Stimulated activated naive CD8-positive, alpha-beta T cell treated with anti-CD3 and anti-CD28 coated beads, Interleukin-15, Interleukin-2, amounts not matched to agents 100 ng/mL and 50 ng/mL, for 24 hours (primary cell): ENCODE measurements around the gene HEG1.

Experiments used
- H3K27ac Mint-ChIP-seq: one replicate; pipeline ENCODE4 v1.8.0; 2021; ENCODE audit warnings: mild to moderate bottlenecking, mixed read lengths
- H3K27me3 Mint-ChIP-seq: one replicate; pipeline ENCODE4 v1.8.0; 2021; ENCODE audit warnings: mixed read lengths
- H3K36me3 Mint-ChIP-seq: one replicate; pipeline ENCODE4 v1.8.0; 2021; ENCODE audit warnings: low read depth, mixed read lengths
- H3K4me1 Mint-ChIP-seq: one replicate; pipeline ENCODE4 v1.8.0; 2021; ENCODE audit warnings: low read depth, mixed read lengths
- H3K4me3 Mint-ChIP-seq: one replicate; pipeline ENCODE4 v1.8.0; 2021; ENCODE audit warnings: mild to moderate bottlenecking, mixed read lengths
- H3K9me3 Mint-ChIP-seq: one replicate; pipeline ENCODE4 v1.8.0; 2021; ENCODE audit warnings: mixed read lengths

Gene HEG1

GRCh38 chr3:124978627-124979026 lies 77.2 kb downstream of the HEG1 start:
- peaks cover 28% of the 10 kb centered on the region for H3K36me3 Mint-ChIP-seq
- H3K27me3 Mint-ChIP-seq, result no peaks in the 10 kb centered on the region
- H3K27ac Mint-ChIP-seq, result no peak overlapping the region
- H3K4me3 Mint-ChIP-seq, result no peak overlapping the region
- no peaks in the 10 kb centered on the region for H3K9me3 Mint-ChIP-seq
- peaks cover 6% of the 10 kb centered on the region for H3K4me1 Mint-ChIP-seq

GRCh38 chr3:124976383-124976782 lies 79.4 kb downstream of the HEG1 start:
- H3K4me3 Mint-ChIP-seq, result no peak overlapping the region
- peaks cover 6% of the 10 kb centered on the region for H3K4me1 Mint-ChIP-seq
- no peak overlapping the region for H3K27ac Mint-ChIP-seq
- H3K9me3 Mint-ChIP-seq, result no peaks in the 10 kb centered on the region
- H3K36me3 Mint-ChIP-seq, result peaks cover 21% of the 10 kb centered on the region
- no peaks in the 10 kb centered on the region for H3K27me3 Mint-ChIP-seq

- no peaks in the 10 kb centered on the region for H3K9me3 Mint-ChIP-seq
- peaks cover 34% of the 10 kb centered on the region for H3K36me3 Mint-ChIP-seq
- no peak overlapping the region for H3K4me3 Mint-ChIP-seq
- H3K27me3 Mint-ChIP-seq, result no peaks in the 10 kb centered on the region
- peaks cover 6% of the 10 kb centered on the region for H3K4me1 Mint-ChIP-seq
- H3K27ac Mint-ChIP-seq, result no peak overlapping the region
Observed at GRCh38 chr3:124974691-124975090, 81.1 kb downstream of the HEG1 start.

GRCh38 chr3:124973290-124973689 lies 82.5 kb downstream of the HEG1 start:
- Mint-ChIP-seq H3K4me1 (peaks cover 6% of the 10 kb centered on the region), H3K36me3 (peaks cover 39% of the 10 kb centered on the region), H3K4me3 (no peak overlapping the region), H3K27me3 (no peaks in the 10 kb centered on the region), H3K9me3 (no peaks in the 10 kb centered on the region), H3K27ac (no peak overlapping the region)

- Mint-ChIP-seq H3K9me3 (no peaks in the 10 kb centered on the region), H3K27ac (no peak overlapping the region), H3K4me1 (peaks cover 6% of the 10 kb centered on the region), H3K36me3 (peaks cover 34% of the 10 kb centered on the region), H3K27me3 (no peaks in the 10 kb centered on the region), H3K4me3 (no peak overlapping the region)
Observed at GRCh38 chr3:124972457-124972856, 83.3 kb downstream of the HEG1 start.

GRCh38 chr3:124969963-124970722 lies 85.7 kb downstream of the HEG1 start:
- Mint-ChIP-seq H3K36me3 (peaks cover 23% of the 10 kb centered on the region), H3K27ac (no peak overlapping the region), H3K9me3 (no peaks in the 10 kb centered on the region), H3K27me3 (no peaks in the 10 kb centered on the region), H3K4me3 (no peak overlapping the region), H3K4me1 (no peaks in the 10 kb centered on the region)

GRCh38 chr3:124969190-124969589 lies 86.6 kb downstream of the HEG1 start:
- H3K27ac Mint-ChIP-seq, result no peak overlapping the region
- H3K36me3 Mint-ChIP-seq, result peaks cover 23% of the 10 kb centered on the region
- H3K9me3 Mint-ChIP-seq, result no peaks in the 10 kb centered on the region
- H3K4me1 Mint-ChIP-seq, result no peaks in the 10 kb centered on the region
- H3K4me3 Mint-ChIP-seq, result no peak overlapping the region
- H3K27me3 Mint-ChIP-seq, result no peaks in the 10 kb centered on the region

- no peaks in the 10 kb centered on the region for H3K9me3 Mint-ChIP-seq
- H3K27me3 Mint-ChIP-seq, result no peaks in the 10 kb centered on the region
- H3K27ac Mint-ChIP-seq, result no peak overlapping the region
- no peaks in the 10 kb centered on the region for H3K4me1 Mint-ChIP-seq
- no peak overlapping the region for H3K4me3 Mint-ChIP-seq
- H3K36me3 Mint-ChIP-seq, result peaks cover 23% of the 10 kb centered on the region
Observed at GRCh38 chr3:124967964-124968363, 87.8 kb downstream of the HEG1 start.

GRCh38 chr3:124966521-124967445 lies 89.0 kb downstream of the HEG1 start:
- H3K36me3 Mint-ChIP-seq, result peaks cover 18% of the 10 kb centered on the region
- H3K4me3 Mint-ChIP-seq, result no peak overlapping the region
- no peak overlapping the region for H3K27ac Mint-ChIP-seq
- no peaks in the 10 kb centered on the region for H3K9me3 Mint-ChIP-seq
- no peaks in the 10 kb centered on the region for H3K4me1 Mint-ChIP-seq
- H3K27me3 Mint-ChIP-seq, result no peaks in the 10 kb centered on the region

GRCh38 chr3:124965413-124965812 lies 90.4 kb downstream of the HEG1 start:
- no peak overlapping the region for H3K4me3 Mint-ChIP-seq
- no peaks in the 10 kb centered on the region for H3K9me3 Mint-ChIP-seq
- H3K36me3 Mint-ChIP-seq, result peaks cover 12% of the 10 kb centered on the region
- H3K4me1 Mint-ChIP-seq, result no peaks in the 10 kb centered on the region
- no peak overlapping the region for H3K27ac Mint-ChIP-seq
- H3K27me3 Mint-ChIP-seq, result no peaks in the 10 kb centered on the region

GRCh38 chr3:124964387-124964786 lies 91.4 kb downstream of the HEG1 start:
- H3K4me1 Mint-ChIP-seq, result no peaks in the 10 kb centered on the region
- no peaks in the 10 kb centered on the region for H3K27me3 Mint-ChIP-seq
- H3K9me3 Mint-ChIP-seq, result no peaks in the 10 kb centered on the region
- H3K36me3 Mint-ChIP-seq, result peaks cover 4% of the 10 kb centered on the region
- H3K4me3 Mint-ChIP-seq, result no peak overlapping the region
- H3K27ac Mint-ChIP-seq, result no peak overlapping the region

GRCh38 chr3:124963755-124964154 lies 92.0 kb downstream of the HEG1 start:
- no peaks in the 10 kb centered on the region for H3K4me1 Mint-ChIP-seq
- H3K4me3 Mint-ChIP-seq, result no peak overlapping the region
- H3K27ac Mint-ChIP-seq, result no peak overlapping the region
- no peaks in the 10 kb centered on the region for H3K27me3 Mint-ChIP-seq
- no peaks in the 10 kb centered on the region for H3K36me3 Mint-ChIP-seq
- H3K9me3 Mint-ChIP-seq, result no peaks in the 10 kb centered on the region

GRCh38 chr3:124962403-124962940 lies 93.3 kb downstream of the HEG1 start:
- Mint-ChIP-seq H3K4me1 (no peaks in the 10 kb centered on the region), H3K27ac (no peak overlapping the region), H3K27me3 (no peaks in the 10 kb centered on the region), H3K36me3 (no peaks in the 10 kb centered on the region), H3K4me3 (no peak overlapping the region), H3K9me3 (no peaks in the 10 kb centered on the region)

- Mint-ChIP-seq H3K9me3 (peaks cover 4% of the 10 kb centered on the region), H3K4me1 (no peaks in the 10 kb centered on the region), H3K27me3 (peaks cover 5% of the 10 kb centered on the region), H3K27ac (no peak overlapping the region), H3K36me3 (peaks cover 3% of the 10 kb centered on the region), H3K4me3 (no peak overlapping the region)
Observed at GRCh38 chr3:124960698-124961097, 95.1 kb downstream of the HEG1 start.

GRCh38 chr3:124960105-124960504 lies 95.7 kb downstream of the HEG1 start:
- Mint-ChIP-seq H3K4me3 (no peak overlapping the region), H3K36me3 (peaks cover 3% of the 10 kb centered on the region), H3K9me3 (peaks cover 4% of the 10 kb centered on the region), H3K27me3 (peaks cover 5% of the 10 kb centered on the region), H3K27ac (no peak overlapping the region), H3K4me1 (no peaks in the 10 kb centered on the region)
